PFSK-1 (cell line): ENCODE data around the gene UNC80.

Experiments
- FOXP2 ChIP-seq: optimal IDR thresholded peaks from 2 replicates; pipeline ENCODE3; 2011; ENCODE audit warnings: borderline replicate concordance, control low read depth, inconsistent platforms; ENCODE audit not compliant: insufficient read depth; ENCODE audit errors: extremely low read length, extremely low read depth
- POLR2AphosphoS5 ChIP-seq: IDR thresholded peaks from 2 replicates; pipeline ENCODE4 v1.6.1; 2012; ENCODE audit warnings: low read depth, mild to moderate bottlenecking, control low read depth, low read length, moderate library complexity
- SIN3A ChIP-seq: IDR thresholded peaks from 2 replicates; pipeline ENCODE4 v1.6.1; 2012; ENCODE audit warnings: mild to moderate bottlenecking, low read length, moderate library complexity, borderline replicate concordance; ENCODE audit not compliant: insufficient read depth
- TAF1 ChIP-seq: IDR thresholded peaks from 2 replicates; pipeline ENCODE4 v1.6.1; 2012; ENCODE audit warnings: low read length, control low read depth, borderline replicate concordance; ENCODE audit not compliant: insufficient read depth
- TF ChIP-seq, protein P1 (sequence below), 2 experiments: IDR thresholded peaks; 2 replicates each; pipeline versions ENCODE4 v1.6.1 to v1.8.0; 2011 to 2012; ENCODE audit warnings: low read depth in 2 of 2, low read length in 2 of 2, control low read depth in 1 of 2, inconsistent platforms in 1 of 2, mild to moderate bottlenecking in 1 of 2, moderate library complexity in 1 of 2; ENCODE audit not compliant: insufficient read depth in 1 of 2

Gene UNC80

DNA sequence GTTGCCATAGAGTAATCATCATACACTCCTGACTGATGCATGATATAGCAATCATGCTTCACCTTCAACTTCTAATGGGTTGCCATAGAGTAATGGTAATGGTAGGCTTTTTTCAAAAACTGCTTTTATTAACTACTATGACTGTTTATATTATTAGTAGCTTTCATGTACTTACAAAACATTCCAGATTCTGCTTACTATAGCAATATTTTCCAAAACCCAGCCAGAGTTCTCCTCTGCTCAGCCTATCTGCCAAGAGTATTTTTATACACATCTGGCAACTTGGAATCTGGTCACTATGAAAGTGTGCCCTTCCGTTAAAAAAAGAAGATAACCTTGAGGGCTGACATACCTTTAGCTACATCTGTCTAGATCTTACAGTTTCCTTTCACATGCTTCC, 5.0 kb upstream of the UNC80 start:
- TF ChIP-seq TAF1: no peak
- TF ChIP-seq FOXP2: no peak
- TF ChIP-seq, protein P1, sequence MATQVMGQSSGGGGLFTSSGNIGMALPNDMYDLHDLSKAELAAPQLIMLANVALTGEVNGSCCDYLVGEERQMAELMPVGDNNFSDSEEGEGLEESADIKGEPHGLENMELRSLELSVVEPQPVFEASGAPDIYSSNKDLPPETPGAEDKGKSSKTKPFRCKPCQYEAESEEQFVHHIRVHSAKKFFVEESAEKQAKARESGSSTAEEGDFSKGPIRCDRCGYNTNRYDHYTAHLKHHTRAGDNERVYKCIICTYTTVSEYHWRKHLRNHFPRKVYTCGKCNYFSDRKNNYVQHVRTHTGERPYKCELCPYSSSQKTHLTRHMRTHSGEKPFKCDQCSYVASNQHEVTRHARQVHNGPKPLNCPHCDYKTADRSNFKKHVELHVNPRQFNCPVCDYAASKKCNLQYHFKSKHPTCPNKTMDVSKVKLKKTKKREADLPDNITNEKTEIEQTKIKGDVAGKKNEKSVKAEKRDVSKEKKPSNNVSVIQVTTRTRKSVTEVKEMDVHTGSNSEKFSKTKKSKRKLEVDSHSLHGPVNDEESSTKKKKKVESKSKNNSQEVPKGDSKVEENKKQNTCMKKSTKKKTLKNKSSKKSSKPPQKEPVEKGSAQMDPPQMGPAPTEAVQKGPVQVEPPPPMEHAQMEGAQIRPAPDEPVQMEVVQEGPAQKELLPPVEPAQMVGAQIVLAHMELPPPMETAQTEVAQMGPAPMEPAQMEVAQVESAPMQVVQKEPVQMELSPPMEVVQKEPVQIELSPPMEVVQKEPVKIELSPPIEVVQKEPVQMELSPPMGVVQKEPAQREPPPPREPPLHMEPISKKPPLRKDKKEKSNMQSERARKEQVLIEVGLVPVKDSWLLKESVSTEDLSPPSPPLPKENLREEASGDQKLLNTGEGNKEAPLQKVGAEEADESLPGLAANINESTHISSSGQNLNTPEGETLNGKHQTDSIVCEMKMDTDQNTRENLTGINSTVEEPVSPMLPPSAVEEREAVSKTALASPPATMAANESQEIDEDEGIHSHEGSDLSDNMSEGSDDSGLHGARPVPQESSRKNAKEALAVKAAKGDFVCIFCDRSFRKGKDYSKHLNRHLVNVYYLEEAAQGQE (IDR thresholded peaks at IDR 0.05; ENCODE audit: insufficient read depth in 1 of 2, low read depth in 2 of 2, low read length in 2 of 2): no peak
- no peak for TF ChIP-seq POLR2AphosphoS5
- TF ChIP-seq SIN3A: no peak

DNA sequence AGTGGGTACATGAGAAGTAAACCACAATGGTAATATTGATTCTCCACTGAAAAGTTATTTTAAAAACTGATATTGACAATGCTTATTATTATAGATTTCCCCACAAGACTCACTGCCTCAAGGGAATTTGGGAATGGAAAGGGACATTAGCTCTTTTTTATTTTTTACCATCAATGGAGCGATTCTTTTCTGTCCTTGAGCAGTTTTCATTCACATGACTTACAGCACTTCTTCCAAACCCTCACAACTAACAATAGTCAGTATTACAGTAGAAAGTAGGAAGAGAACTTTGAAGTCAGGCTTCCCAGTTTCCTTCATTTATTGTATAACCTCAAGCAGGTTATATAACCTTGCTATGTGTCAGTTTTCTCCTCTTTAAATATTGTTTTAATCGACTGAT, 4.3 kb upstream of the UNC80 start:
- no peak for TF ChIP-seq FOXP2
- no peak for TF ChIP-seq TAF1
- TF ChIP-seq POLR2AphosphoS5: no peak
- TF ChIP-seq, protein P1 (IDR thresholded peaks at IDR 0.05; ENCODE audit: insufficient read depth in 1 of 2, low read depth in 2 of 2, low read length in 2 of 2): no peak
- TF ChIP-seq SIN3A: no peak

DNA sequence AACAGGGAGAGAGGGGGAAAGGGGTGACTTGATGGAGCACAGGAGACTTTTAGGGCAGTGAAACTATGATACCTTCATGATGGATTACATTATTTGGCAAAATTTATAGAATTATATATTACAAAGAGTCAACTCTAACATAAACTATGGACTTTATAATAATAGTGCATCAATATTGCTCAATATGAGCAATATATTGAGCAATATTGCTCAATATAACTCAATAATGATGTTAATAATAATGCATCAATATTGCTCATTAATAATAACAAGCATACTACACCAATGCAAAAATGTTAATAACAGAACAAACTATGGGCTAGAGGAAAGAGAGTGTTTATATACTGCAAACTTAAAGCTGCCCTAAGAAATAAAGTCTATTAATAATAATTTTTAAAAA, 3.1 kb upstream of the UNC80 start:
- no peak for TF ChIP-seq SIN3A
- no peak for TF ChIP-seq POLR2AphosphoS5
- no peak for TF ChIP-seq FOXP2
- TF ChIP-seq, protein P1 (IDR thresholded peaks at IDR 0.05; ENCODE audit: insufficient read depth in 1 of 2, low read depth in 2 of 2, low read length in 2 of 2): no peak
- TF ChIP-seq TAF1: no peak

DNA sequence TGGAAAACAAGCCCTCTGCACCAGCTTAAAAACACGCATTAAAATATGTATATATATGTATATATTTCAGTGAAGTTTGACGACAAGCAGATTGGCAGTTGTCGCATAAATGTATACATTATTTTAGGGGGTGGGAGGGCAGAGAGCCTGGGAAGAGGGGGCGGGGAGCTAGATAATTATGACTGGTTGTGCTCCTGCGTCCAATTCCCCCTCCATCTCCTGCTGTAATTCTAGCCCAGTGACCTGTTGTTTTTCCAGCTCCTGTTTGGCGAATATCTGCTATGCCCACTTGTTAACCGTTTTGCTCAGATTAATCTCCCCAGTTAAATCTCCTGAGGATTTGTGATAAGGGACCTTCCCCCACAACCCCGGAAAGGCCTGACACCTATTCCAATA, 656 bp downstream of the UNC80 start:
- no peak for TF ChIP-seq TAF1
- no peak for TF ChIP-seq POLR2AphosphoS5
- TF ChIP-seq, protein P1 (IDR thresholded peaks at IDR 0.05; ENCODE audit: insufficient read depth in 1 of 2, low read depth in 2 of 2, low read length in 2 of 2): no peak
- TF ChIP-seq FOXP2: no peak
- TF ChIP-seq SIN3A: no peak

DNA sequence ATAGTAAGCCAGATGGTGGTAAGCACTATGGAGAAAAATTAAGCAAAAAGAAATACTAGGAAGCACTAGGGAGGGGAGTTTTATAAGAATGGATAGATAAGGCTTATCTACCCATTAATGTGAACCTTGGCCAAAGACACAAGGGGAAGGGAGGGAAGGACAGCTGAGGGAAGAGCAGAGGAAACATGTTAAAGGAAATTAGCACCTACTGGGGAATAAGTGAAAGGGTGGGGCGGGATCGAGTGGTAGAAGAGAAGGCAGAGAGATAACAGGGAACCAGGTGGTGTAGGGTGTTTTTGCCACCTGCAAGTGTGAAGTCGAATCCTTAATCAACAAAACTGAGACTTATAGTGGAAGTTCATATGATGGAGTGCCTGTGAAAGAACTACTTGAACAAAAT, 1.7 kb downstream of the UNC80 start:
- no peak for TF ChIP-seq SIN3A
- TF ChIP-seq, protein P1 (IDR thresholded peaks at IDR 0.05; ENCODE audit: insufficient read depth in 1 of 2, low read depth in 2 of 2, low read length in 2 of 2): no peak
- TF ChIP-seq POLR2AphosphoS5: no peak
- no peak for TF ChIP-seq TAF1
- TF ChIP-seq FOXP2: no peak
